SK-N-MC (cell line): ENCODE measurements around the gene NINJ1.

ENCODE experiments used
- EZH2 ChIP-seq: fragments of 200-600 bp; sonication (generic); IDR thresholded peaks from one replicate; pipeline ENCODE4 v1.6.1; 2017; ENCODE audit warnings: antibody characterized with exemption
- FOXP2 ChIP-seq: optimal IDR thresholded peaks from 2 replicates; pipeline ENCODE3; 2011; ENCODE audit warnings: mild to moderate bottlenecking, moderate library complexity; ENCODE audit not compliant: insufficient read depth; ENCODE audit errors: extremely low read length, control extremely low read depth
- POLR2AphosphoS5 ChIP-seq: IDR thresholded peaks from 2 replicates; pipeline ENCODE4 v1.6.1; 2012; ENCODE audit warnings: mild to moderate bottlenecking, low read depth, low read length, borderline replicate concordance

GRCh38 chr9:93111371-93112115, 22.5 kb downstream of the NINJ1 start:
- TF ChIP-seq EZH2 (no peak), FOXP2 (no peak), POLR2AphosphoS5 (no peak)
